RWPE1 (cell line): Measurements from ENCODE around the gene MCF2L.

Experiments
- CTCF ChIA-PET: fragments of 350-600 bp; sonication (Branson Sonifier 250); formaldehyde crosslinking; extraction: SDS; loops from one replicate; lab custom pipeline; 2021; lab: Yijun Ruan, JAX
- POLR2A ChIA-PET: fragments of 400-600 bp; formaldehyde crosslinking; extraction: SDS; loops from one replicate; lab custom pipeline; 2020; ENCODE audit warnings: antibody characterized with exemption; ENCODE audit not compliant: low non-redundant PET; lab: Yijun Ruan, JAX
- DNase-seq: peaks from one replicate; pipeline ENCODE4 v3.0.0; 2012; ENCODE audit warnings: low spot score
- H3K27ac ChIP-seq: fragments of 450-650 bp; 2 replicates; pipeline ENCODE4 v1.5.1; 2017
- TF ChIP-seq, protein P1 (sequence below): fragments of 450-650 bp; conservative IDR thresholded peaks from 2 replicates; pipeline ENCODE4 v1.5.1; 2017; ENCODE audit warnings: low read depth, mild to moderate bottlenecking

Gene MCF2L

DNA sequence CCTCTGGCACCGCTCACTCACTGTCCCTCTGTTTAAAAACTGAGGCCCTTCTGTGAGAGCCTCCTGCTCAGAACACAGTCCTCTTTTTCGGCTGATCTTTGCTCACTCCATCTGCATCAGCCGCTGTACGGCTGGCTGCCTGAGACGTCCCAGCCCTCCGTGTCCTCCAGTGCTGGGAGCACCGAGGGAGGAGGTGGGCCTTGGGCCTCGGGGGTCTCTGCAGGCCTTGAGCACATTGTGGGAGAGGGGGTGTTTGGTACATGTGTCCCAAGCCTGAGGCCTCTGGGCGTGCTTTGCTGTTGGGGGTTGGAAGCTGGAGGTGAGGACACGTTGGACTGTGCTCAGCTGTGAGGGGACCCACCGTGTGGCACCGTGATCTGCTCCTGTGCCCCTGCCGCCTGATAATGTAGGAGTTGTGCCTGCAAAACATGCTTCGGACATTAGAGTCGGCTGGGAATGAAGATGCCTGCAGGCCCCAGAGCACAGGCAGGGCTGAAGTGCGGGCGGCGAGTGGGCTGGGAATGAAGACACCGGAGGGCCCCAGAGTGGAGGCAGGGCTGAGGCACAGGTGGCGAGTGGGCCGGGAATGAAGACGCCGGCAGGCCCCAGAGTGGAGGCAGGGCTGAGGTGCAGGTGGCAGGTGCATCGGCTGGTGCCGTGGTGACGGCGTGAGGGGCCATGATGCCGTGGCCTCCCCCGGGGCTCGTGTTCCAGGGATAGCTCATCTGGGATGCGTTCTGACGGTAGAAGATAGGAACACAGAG lies 30.6 kb downstream of the MCF2L start:
- POLR2A ChIA-PET: no interaction called here
- no peak for DNase-seq
- CTCF ChIA-PET: no interaction called here
- no peak overlapping the region for H3K27ac ChIP-seq
- TF ChIP-seq, protein P1, sequence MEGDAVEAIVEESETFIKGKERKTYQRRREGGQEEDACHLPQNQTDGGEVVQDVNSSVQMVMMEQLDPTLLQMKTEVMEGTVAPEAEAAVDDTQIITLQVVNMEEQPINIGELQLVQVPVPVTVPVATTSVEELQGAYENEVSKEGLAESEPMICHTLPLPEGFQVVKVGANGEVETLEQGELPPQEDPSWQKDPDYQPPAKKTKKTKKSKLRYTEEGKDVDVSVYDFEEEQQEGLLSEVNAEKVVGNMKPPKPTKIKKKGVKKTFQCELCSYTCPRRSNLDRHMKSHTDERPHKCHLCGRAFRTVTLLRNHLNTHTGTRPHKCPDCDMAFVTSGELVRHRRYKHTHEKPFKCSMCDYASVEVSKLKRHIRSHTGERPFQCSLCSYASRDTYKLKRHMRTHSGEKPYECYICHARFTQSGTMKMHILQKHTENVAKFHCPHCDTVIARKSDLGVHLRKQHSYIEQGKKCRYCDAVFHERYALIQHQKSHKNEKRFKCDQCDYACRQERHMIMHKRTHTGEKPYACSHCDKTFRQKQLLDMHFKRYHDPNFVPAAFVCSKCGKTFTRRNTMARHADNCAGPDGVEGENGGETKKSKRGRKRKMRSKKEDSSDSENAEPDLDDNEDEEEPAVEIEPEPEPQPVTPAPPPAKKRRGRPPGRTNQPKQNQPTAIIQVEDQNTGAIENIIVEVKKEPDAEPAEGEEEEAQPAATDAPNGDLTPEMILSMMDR: no peak

DNA sequence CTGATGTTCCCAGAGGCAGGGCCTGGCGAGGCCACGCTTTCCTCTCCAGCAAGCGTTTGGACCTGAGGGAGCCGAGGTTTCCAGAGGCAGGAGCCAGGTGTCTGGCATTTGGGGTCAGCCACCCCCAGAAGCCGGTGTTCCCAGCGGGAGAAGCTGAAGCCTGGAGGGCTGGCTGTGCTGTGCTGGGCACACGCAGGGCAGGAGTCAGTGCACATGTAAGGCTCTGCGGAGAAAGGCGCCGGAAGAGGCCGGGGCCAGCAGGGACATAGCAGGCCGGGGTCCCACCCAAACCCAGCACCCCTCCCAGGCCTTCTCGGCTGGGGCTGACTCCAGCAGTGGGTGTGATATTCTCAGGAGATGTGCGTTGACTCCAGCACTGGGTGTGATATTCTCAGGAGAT lies 31.6 kb downstream of the MCF2L start:
- TF ChIP-seq, protein P1: no peak
- H3K27ac ChIP-seq: no peak overlapping the region
- CTCF ChIA-PET: interaction anchor here (0.6 to 0.7 kb wide), 2 partner anchors 320 to 529 kb away, joined by 3 to 4 read pairs; no protein-coding TSS in a partner anchor
- no peak for DNase-seq
- POLR2A ChIA-PET: no interaction called here

DNA sequence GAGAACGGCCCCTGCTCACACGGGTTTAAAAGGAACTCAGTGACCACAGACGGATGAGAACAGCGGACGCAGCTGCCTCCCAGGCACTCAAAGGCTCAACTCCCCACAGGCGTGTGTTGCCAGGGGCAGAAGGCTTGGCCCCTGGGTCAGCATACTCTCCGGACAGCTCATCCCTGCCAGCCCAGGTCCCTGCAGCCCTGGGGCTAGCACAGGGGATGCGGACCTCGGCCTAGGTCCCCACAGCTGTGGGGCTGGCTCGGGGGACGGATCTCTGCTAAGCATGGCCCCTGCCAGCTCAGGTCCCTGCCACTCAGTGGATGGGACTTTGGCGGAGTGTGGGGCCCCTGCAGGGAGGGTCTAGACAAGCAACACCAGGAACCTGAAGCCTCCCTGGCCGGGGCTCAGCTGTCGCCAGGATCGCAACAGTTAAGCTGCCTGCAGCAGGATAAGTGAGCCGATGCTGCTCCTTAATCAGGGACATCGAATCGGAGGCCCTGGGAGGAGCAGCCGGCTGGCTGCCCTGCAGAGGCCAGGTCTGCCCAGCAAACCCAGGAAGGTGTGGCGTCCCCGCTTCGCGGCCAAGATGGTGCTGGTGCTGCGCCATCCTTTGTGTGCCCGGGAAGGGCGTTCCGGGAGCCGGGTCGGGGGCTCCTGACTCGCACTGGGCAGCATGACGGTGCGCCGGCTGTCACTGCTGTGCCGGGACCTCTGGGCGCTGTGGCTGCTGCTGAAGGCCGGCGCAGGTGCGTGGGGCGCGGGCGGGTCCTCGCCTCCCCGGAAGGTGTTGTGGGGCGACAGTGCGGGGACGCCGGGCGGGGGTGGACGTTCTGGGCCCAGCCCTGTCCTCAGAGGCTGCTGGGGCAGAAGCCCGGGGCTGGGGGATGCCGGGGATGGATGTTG lies 32.5 kb downstream of the MCF2L start:
- DNase-seq: no peak
- ChIA-PET CTCF (interaction anchor here (0.7 kb wide), 1 partner anchor 320 kb away, joined by 4 read pairs; no protein-coding TSS in a partner anchor), POLR2A (no interaction called here)
- TF ChIP-seq, protein P1: no peak
- no peak overlapping the region for H3K27ac ChIP-seq

DNA sequence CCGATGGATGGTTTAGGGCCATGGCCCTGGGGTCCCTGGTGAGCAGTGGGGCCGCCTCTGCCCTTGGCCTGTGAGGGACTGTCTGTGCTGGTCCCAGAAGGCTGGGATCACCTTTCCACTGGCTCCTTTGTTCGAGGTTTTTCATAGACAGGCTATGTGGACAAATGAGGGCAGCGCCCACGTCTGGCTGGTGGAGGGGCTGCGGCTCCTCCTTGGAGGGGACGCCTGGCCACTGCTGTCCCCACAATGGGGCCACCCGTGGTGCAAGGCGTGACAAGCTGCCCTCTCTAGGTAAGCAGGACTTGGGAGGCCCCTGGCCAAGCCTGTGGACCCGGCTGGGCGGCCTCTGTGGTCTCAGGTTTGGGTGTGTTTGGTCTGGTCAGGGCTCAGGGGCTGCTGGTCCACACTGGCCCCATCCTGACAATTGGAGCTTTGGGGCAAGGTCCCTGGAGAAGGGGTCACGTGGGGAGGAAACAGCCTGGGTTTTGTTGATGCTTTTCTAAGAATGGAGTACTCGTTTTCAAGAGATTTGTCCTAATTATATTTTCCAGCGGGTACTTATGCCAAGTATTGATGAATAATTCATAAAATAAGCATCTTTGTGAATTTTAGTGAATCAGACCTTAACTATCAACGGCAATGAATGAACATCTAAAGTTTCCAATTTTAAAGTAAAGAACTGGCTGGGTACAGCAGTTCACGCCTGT lies 33.3 kb downstream of the MCF2L start:
- ChIA-PET CTCF (interaction anchor here (0.7 kb wide), 1 partner anchor 92 kb away, joined by 5 read pairs; no protein-coding TSS in a partner anchor), POLR2A (no interaction called here)
- DNase-seq: no peak
- H3K27ac ChIP-seq: no peak overlapping the region
- TF ChIP-seq, protein P1: no peak

DNA sequence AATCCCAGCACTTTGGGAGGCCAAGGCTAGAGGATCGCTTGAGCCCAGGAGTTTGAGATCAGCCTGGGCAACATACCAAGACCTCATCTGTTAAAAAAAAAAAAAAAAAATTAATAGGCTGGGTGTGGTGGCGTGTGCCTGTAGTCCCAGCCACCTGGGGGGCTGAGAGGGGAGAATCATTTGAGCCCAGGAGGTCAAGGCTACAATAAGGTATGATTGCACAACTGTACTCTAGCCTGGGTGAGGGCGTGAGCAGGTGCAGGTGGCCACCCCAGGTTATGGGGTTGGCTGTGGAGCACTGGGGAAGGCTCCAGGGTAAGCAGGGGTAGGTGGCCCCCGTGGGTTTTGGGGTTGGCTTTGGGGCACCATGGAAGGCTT lies 33.9 kb downstream of the MCF2L start:
- CTCF ChIA-PET: no interaction called here
- TF ChIP-seq, protein P1: no peak
- no peak for DNase-seq
- H3K27ac ChIP-seq: no peak overlapping the region
- POLR2A ChIA-PET: no interaction called here

DNA sequence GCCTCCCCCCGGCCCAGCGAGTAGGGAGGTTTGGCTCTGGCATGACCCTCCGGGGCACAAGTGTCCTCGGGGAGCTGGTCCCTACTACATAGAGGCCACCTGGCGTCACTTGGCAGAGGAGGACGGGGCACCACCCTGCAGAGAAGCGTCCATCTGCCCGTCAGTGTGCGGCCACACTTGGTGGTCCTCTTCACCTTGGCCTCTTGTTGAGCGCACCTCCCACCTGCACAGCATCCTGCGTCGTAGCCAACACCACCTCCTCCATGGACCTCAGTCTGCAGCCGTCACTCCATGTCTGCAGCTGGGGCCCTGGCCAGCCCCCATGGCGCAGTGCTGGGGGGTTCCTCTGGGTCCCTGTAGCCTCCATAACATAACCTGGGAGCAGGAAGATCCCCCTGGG lies 35.1 kb downstream of the MCF2L start:
- TF ChIP-seq, protein P1: no peak

More for the DNA sequence above, 35.1 kb downstream of the MCF2L start:
- CTCF ChIA-PET: no interaction called here
- no peak overlapping the region for H3K27ac ChIP-seq
- DNase-seq: no peak
- POLR2A ChIA-PET: no interaction called here
